ACC112 (cell line): ENCODE measurements around the gene ROR2.

Experiments used
- H2AFZ ChIP-seq: fragments of 200-600 bp; sonication (generic); one replicate; pipeline ENCODE4 v1.6.0; 2017; ENCODE audit warnings: antibody characterized with exemption, low read length; ENCODE audit not compliant: unreplicated experiment
- H3K27ac ChIP-seq: fragments of 200-600 bp; sonication (generic); 2 replicates; pipeline ENCODE4 v1.5.1; 2014; ENCODE audit warnings: low read depth, mild to moderate bottlenecking, antibody characterized with exemption, low read length, moderate library complexity
- H3K27me3 ChIP-seq: fragments of 200-600 bp; sonication (generic); 2 replicates; pipeline ENCODE4 v1.6.1; 2014; ENCODE audit warnings: mild to moderate bottlenecking, antibody characterized with exemption, low read length, moderate library complexity, mixed read lengths; ENCODE audit not compliant: insufficient read depth
- H3K36me3 ChIP-seq: fragments of 200-600 bp; sonication (generic); 2 replicates; pipeline ENCODE4 v1.6.1; 2016; ENCODE audit warnings: mild to moderate bottlenecking, antibody characterized with exemption, low read length, moderate library complexity, mixed read lengths; ENCODE audit not compliant: insufficient read depth
- H3K4me1 ChIP-seq: fragments of 200-600 bp; sonication (generic); one replicate; pipeline ENCODE4 v1.6.1; 2016; ENCODE audit warnings: low read length, mixed read lengths; ENCODE audit not compliant: insufficient read depth, unreplicated experiment, control insufficient read depth
- H3K4me3 ChIP-seq: fragments of 200-600 bp; sonication (generic); 2 replicates; pipeline ENCODE4 v1.5.1; 2014; ENCODE audit warnings: mild to moderate bottlenecking, low read depth, low read length
- H3K79me2 ChIP-seq: fragments of 200-600 bp; sonication (generic); one replicate; pipeline ENCODE4 v1.6.0; 2016; ENCODE audit warnings: low read length; ENCODE audit not compliant: control insufficient read depth, unreplicated experiment, insufficient read depth

The ROR2 gene

GRCh38 chr9:91972076-91972626, 22.1 kb upstream of the ROR2 start:
- H3K36me3 ChIP-seq: no peaks in the 10 kb centered on the region
- no peak overlapping the region for H3K4me3 ChIP-seq
- H3K79me2 ChIP-seq: no peaks in the 10 kb centered on the region
- peaks cover 38% of the 10 kb centered on the region for H3K27me3 ChIP-seq
- no peak overlapping the region for H3K27ac ChIP-seq
- no peak overlapping the region for H2AFZ ChIP-seq
- H3K4me1 ChIP-seq: no peaks in the 10 kb centered on the region

- Histone ChIP-seq H3K4me3 (no peak overlapping the region), H3K4me1 (no peaks in the 10 kb centered on the region), H3K36me3 (no peaks in the 10 kb centered on the region), H3K27ac (no peak overlapping the region), H3K79me2 (no peaks in the 10 kb centered on the region), H3K27me3 (peaks cover 35% of the 10 kb centered on the region), H2AFZ (no peak overlapping the region)
Measured at GRCh38 chr9:91967259-91967658, 17.2 kb upstream of the ROR2 start.

GRCh38 chr9:91966503-91966902, 16.5 kb upstream of the ROR2 start:
- Histone ChIP-seq H3K4me3 (no peak overlapping the region), H3K4me1 (no peaks in the 10 kb centered on the region), H3K79me2 (no peaks in the 10 kb centered on the region), H3K36me3 (no peaks in the 10 kb centered on the region), H3K27ac (no peak overlapping the region), H3K27me3 (peaks cover 27% of the 10 kb centered on the region), H2AFZ (no peak overlapping the region)

GRCh38 chr9:91963711-91964240, 13.7 kb upstream of the ROR2 start:
- Histone ChIP-seq H2AFZ (no peak overlapping the region), H3K4me1 (no peaks in the 10 kb centered on the region), H3K27me3 (peaks cover 13% of the 10 kb centered on the region), H3K4me3 (no peak overlapping the region), H3K27ac (no peak overlapping the region), H3K36me3 (no peaks in the 10 kb centered on the region), H3K79me2 (no peaks in the 10 kb centered on the region)

- Histone ChIP-seq H3K4me1 (peaks cover under 1% of the 10 kb centered on the region), H3K36me3 (no peaks in the 10 kb centered on the region), H3K79me2 (no peaks in the 10 kb centered on the region), H3K4me3 (no peak overlapping the region), H3K27ac (no peak overlapping the region), H3K27me3 (no peaks in the 10 kb centered on the region), H2AFZ (no peak overlapping the region)
Measured at GRCh38 chr9:91960367-91960766, 10.3 kb upstream of the ROR2 start.

GRCh38 chr9:91958174-91958573, 8.1 kb upstream of the ROR2 start:
- Histone ChIP-seq H2AFZ (no peak overlapping the region), H3K4me1 (peaks cover 3% of the 10 kb centered on the region), H3K36me3 (no peaks in the 10 kb centered on the region), H3K79me2 (no peaks in the 10 kb centered on the region), H3K27me3 (no peaks in the 10 kb centered on the region), H3K27ac (no peak overlapping the region), H3K4me3 (no peak overlapping the region)

- no peak overlapping the region for H3K27ac ChIP-seq
- H2AFZ ChIP-seq: peak overlapping the region; percentile 44
- H3K4me3 ChIP-seq: peak overlapping the region; percentile 64
Measured at GRCh38 chr9:91954841-91955471, 4.9 kb upstream of the ROR2 start.

GRCh38 chr9:91953718-91954117, 3.7 kb upstream of the ROR2 start:
- H3K36me3 ChIP-seq: no peaks in the 10 kb centered on the region
- peaks cover 3% of the 10 kb centered on the region for H3K4me1 ChIP-seq
- H3K79me2 ChIP-seq: no peaks in the 10 kb centered on the region
- H2AFZ ChIP-seq: no peak overlapping the region
- no peak overlapping the region for H3K4me3 ChIP-seq
- H3K27me3 ChIP-seq: peaks cover 15% of the 10 kb centered on the region
- no peak overlapping the region for H3K27ac ChIP-seq

More at GRCh38 chr9:91954841-91955471, 4.9 kb upstream of the ROR2 start:
- Histone ChIP-seq H3K36me3 (no peaks in the 10 kb centered on the region), H3K79me2 (no peaks in the 10 kb centered on the region), H3K27me3 (0 out of 2 replicates have a peak, but pooled peaks cover 3% of the 10 kb centered on the region), H3K4me1 (peaks cover 3% of the 10 kb centered on the region)

GRCh38 chr9:91951944-91952520, 2.0 kb upstream of the ROR2 start:
- Histone ChIP-seq H3K27me3 (peaks cover 24% of the 10 kb centered on the region), H3K4me3 (no peak overlapping the region), H3K27ac (no peak overlapping the region), H2AFZ (no peak overlapping the region), H3K36me3 (no peaks in the 10 kb centered on the region), H3K79me2 (no peaks in the 10 kb centered on the region), H3K4me1 (peaks cover 3% of the 10 kb centered on the region)

- Histone ChIP-seq H3K79me2 (peaks cover 2% of the 10 kb centered on the region), H2AFZ (peak overlapping the region; percentile 79), H3K27ac (no peak overlapping the region), H3K4me1 (peaks cover 4% of the 10 kb centered on the region), H3K36me3 (no peaks in the 10 kb centered on the region), H3K4me3 (peak overlapping the region; percentile 86), H3K27me3 (peaks cover 30% of the 10 kb centered on the region)
Measured at GRCh38 chr9:91949392-91949945, 559 bp downstream of the ROR2 start.
